Activated naive CD4-positive, alpha-beta T cell treated with anti-CD3 and anti-CD28 coated beads for 36 hours (primary cell): Measurements from ENCODE around the gene KLK5. TPM values are rescaled to one million over a fixed set of nuclear protein-coding genes. Genes with fewer than 3 reads are reported as not detected.
"Not testable (repeated sequence)": the region's sequence is repeated elsewhere in the genome, so short reads cannot be mapped to it uniquely, and the experiment has no call there.

Experiments
- CTCF ChIA-PET: fragments of 350-600 bp; sonication (Branson Sonifier 250); formaldehyde crosslinking; loops from one replicate; lab custom pipeline; 2021; ENCODE audit warnings: antibody characterized with exemption; lab: Charles Lee
- DNase-seq: peaks from one replicate; pipeline ENCODE4 v3.0.0-alpha.2; 2020
- H3K27ac Mint-ChIP-seq: one replicate; pipeline ENCODE4 v1.8.0; 2021; ENCODE audit warnings: mild to moderate bottlenecking, mixed read lengths
- H3K27me3 Mint-ChIP-seq: one replicate; pipeline ENCODE4 v1.8.0; 2021; ENCODE audit warnings: low read depth, mixed read lengths
- H3K36me3 Mint-ChIP-seq: one replicate; pipeline ENCODE4 v1.8.0; 2021; ENCODE audit warnings: low read depth, mixed read lengths
- H3K4me1 Mint-ChIP-seq: one replicate; pipeline ENCODE4 v1.8.0; 2021; ENCODE audit warnings: low read depth, mixed read lengths
- H3K4me3 Mint-ChIP-seq: one replicate; pipeline ENCODE4 v1.8.0; 2021; ENCODE audit warnings: mild to moderate bottlenecking, moderate library complexity, mixed read lengths
- H3K9me3 Mint-ChIP-seq: one replicate; pipeline ENCODE4 v1.8.0; 2021; ENCODE audit warnings: mixed read lengths
- intact Hi-C: fragments of 100-400 bp; cut with micrococcal nuclease; formaldehyde crosslinking; loops from one replicate; pipeline ENCODE4 v1.15.1; 2023
- total RNA-seq, 2 experiments: library from RNA; stranded (reverse); gene quantifications; one replicate each; pipeline ENCODE4 v1.2.3, GENCODE V29; 2021

The KLK5 gene
- not detected for total RNA-seq

DNA sequence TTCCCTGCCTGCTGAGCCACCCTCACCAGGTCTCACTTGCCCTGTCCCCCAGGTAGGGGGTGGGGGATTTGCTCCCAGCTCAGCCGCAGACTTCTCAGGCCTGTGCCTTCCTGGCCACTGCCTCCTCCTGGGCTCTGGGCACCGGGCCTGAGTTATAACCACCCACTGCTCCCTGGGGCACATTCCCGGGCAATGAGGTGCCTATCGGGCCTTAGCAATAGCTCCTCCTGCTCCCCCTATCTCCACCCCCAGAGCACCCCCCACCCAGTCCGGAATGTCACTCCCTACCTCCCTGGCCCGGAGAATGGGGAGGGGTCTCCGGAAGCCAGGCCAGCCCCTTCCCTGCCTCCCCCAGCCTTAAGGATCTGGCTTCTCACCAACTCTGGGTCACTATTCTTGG is at the start of gene KLK5:
KLK5 (minus strand) TSS at position 129 of the 400 bp plus-strand sequence. CDS start 381 bp downstream, outside the sequence.
- no peak within 1 kb of the TSS for H3K4me3 Mint-ChIP-seq
- no peak within 1 kb of the TSS for H3K27ac Mint-ChIP-seq
- H3K9me3 Mint-ChIP-seq, result no peaks in the 10 kb centered on the region
- intact Hi-C loops, result no loop called here
- no peaks in the 10 kb centered on the region for H3K4me1 Mint-ChIP-seq
- DNase-seq, result no peak
- CTCF ChIA-PET, result no interaction called here
- H3K27me3 Mint-ChIP-seq, result peaks cover 27% of the 10 kb centered on the region
- H3K36me3 Mint-ChIP-seq, result no peaks in the 10 kb centered on the region

DNA sequence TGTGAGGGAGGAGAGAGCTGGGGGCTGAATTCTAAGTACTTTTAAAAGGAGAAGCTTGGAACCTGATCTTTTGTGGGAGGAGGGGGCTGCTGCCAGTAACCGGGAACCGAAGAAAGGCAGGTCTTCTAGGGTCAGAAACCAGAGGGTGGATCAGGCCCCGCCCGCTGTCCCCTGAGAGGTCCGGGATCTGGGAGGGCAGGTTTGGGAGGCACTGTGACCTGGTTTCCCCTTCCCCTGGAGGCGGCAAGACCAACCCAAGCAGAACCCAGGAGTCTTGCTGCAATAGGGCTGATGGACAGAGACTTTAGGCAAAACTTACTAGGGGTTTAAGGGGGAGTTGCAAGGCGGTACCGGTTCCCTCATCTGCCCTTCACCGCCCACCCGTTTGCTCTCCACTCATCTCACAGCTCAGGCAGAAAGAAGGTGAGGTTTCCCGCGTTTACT is 49.3 kb upstream of the KLK5 start:
- CTCF ChIA-PET, result no interaction called here
- H3K36me3 Mint-ChIP-seq, result no peaks in the 10 kb centered on the region

GRCh38 chr19:51001515-51001914 is 48.7 kb upstream of the KLK5 start, which contains the start of gene KLK8:
Gene KLK8 (minus strand): TSS chr19:51001604. CDS start chr19:51001167, 437 bp downstream.
- CTCF ChIA-PET, result no interaction called here
- intact Hi-C loops, result no loop called here

More for the DNA sequence above, 49.3 kb upstream of the KLK5 start:
- H3K9me3 Mint-ChIP-seq, result no peaks in the 10 kb centered on the region
- no peak overlapping the region for H3K27ac Mint-ChIP-seq
- H3K4me3 Mint-ChIP-seq, result no peak overlapping the region
- no peak for DNase-seq
- H3K27me3 Mint-ChIP-seq, result peaks cover 41% of the 10 kb centered on the region
- intact Hi-C loops, result no loop called here
- no peaks in the 10 kb centered on the region for H3K4me1 Mint-ChIP-seq

GRCh38 chr19:51000981-51001380 is 48.1 kb upstream of the KLK5 start:
- H3K27me3 Mint-ChIP-seq, result peaks cover 37% of the 10 kb centered on the region
- no peak overlapping the region for H3K4me3 Mint-ChIP-seq
- no peaks in the 10 kb centered on the region for H3K36me3 Mint-ChIP-seq
- CTCF ChIA-PET, result no interaction called here
- intact Hi-C loops, result no loop called here
- no peaks in the 10 kb centered on the region for H3K9me3 Mint-ChIP-seq
- DNase-seq, result no peak
- H3K4me1 Mint-ChIP-seq, result no peaks in the 10 kb centered on the region
- no peak overlapping the region for H3K27ac Mint-ChIP-seq

More at GRCh38 chr19:51001515-51001914, 48.7 kb upstream of the KLK5 start, which contains the start of gene KLK8:
- H3K9me3 Mint-ChIP-seq, result no peaks in the 10 kb centered on the region
- DNase-seq, result no peak
- H3K27me3 Mint-ChIP-seq, result peaks cover 41% of the 10 kb centered on the region
- H3K4me3 Mint-ChIP-seq, result no peak within 1 kb of the TSS
- H3K27ac Mint-ChIP-seq, result no peak within 1 kb of the TSS
- H3K4me1 Mint-ChIP-seq, result no peaks in the 10 kb centered on the region
- H3K36me3 Mint-ChIP-seq, result no peaks in the 10 kb centered on the region

GRCh38 chr19:51000426-51000825 is 47.6 kb upstream of the KLK5 start:
- CTCF ChIA-PET, result no interaction called here
- H3K27me3 Mint-ChIP-seq, result peaks cover 37% of the 10 kb centered on the region
- H3K4me3 Mint-ChIP-seq, result no peak overlapping the region
- no peaks in the 10 kb centered on the region for H3K9me3 Mint-ChIP-seq
- no peak for DNase-seq
- no peaks in the 10 kb centered on the region for H3K36me3 Mint-ChIP-seq
- intact Hi-C loops, result no loop called here
- H3K27ac Mint-ChIP-seq, result no peak overlapping the region
- no peaks in the 10 kb centered on the region for H3K4me1 Mint-ChIP-seq

GRCh38 chr19:50998686-50999085 is 45.8 kb upstream of the KLK5 start:
- Mint-ChIP-seq H3K4me1 (no peaks in the 10 kb centered on the region), H3K9me3 (no peaks in the 10 kb centered on the region), H3K4me3 (no peak overlapping the region), H3K27ac (no peak overlapping the region), H3K27me3 (peaks cover 35% of the 10 kb centered on the region), H3K36me3 (no peaks in the 10 kb centered on the region)
- DNase-seq, result no peak
- intact Hi-C loops, result no loop called here
- CTCF ChIA-PET, result interaction anchor here (0.6 kb wide), 1 partner anchor 68 kb away, joined by 3 read pairs; no protein-coding TSS in a partner anchor

GRCh38 chr19:50998061-50998460 is 45.2 kb upstream of the KLK5 start:
- peaks cover 35% of the 10 kb centered on the region for H3K27me3 Mint-ChIP-seq
- CTCF ChIA-PET, result no interaction called here
- H3K4me1 Mint-ChIP-seq, result no peaks in the 10 kb centered on the region
- no peak for DNase-seq
- H3K27ac Mint-ChIP-seq, result no peak overlapping the region
- intact Hi-C loops, result no loop called here
- H3K4me3 Mint-ChIP-seq, result no peak overlapping the region
- H3K36me3 Mint-ChIP-seq, result no peaks in the 10 kb centered on the region
- no peaks in the 10 kb centered on the region for H3K9me3 Mint-ChIP-seq

GRCh38 chr19:50994129-50994528 is 41.3 kb upstream of the KLK5 start:
- H3K4me3 Mint-ChIP-seq, result no peak overlapping the region
- CTCF ChIA-PET, result no interaction called here
- intact Hi-C loops, result no loop called here

GRCh38 chr19:50992666-50993035 is 39.8 kb upstream of the KLK5 start:
- no peak for DNase-seq
- Mint-ChIP-seq H3K27me3 (peaks cover 21% of the 10 kb centered on the region), H3K36me3 (no peaks in the 10 kb centered on the region), H3K27ac (no peak overlapping the region), H3K9me3 (no peaks in the 10 kb centered on the region), H3K4me1 (no peaks in the 10 kb centered on the region), H3K4me3 (no peak overlapping the region)
- CTCF ChIA-PET, result no interaction called here
- intact Hi-C loops, result no loop called here

More at GRCh38 chr19:50994129-50994528, 41.3 kb upstream of the KLK5 start:
- H3K27ac Mint-ChIP-seq, result no peak overlapping the region
- H3K27me3 Mint-ChIP-seq, result peaks cover 26% of the 10 kb centered on the region
- H3K9me3 Mint-ChIP-seq, result no peaks in the 10 kb centered on the region
- no peaks in the 10 kb centered on the region for H3K36me3 Mint-ChIP-seq
- no peaks in the 10 kb centered on the region for H3K4me1 Mint-ChIP-seq
- DNase-seq, result no peak

- H3K9me3 Mint-ChIP-seq, CTCF ChIA-PET, H3K36me3 Mint-ChIP-seq, DNase-seq, H3K27ac Mint-ChIP-seq, intact Hi-C loops, H3K4me1 Mint-ChIP-seq, H3K4me3 Mint-ChIP-seq: not testable (repeated sequence)
- peaks cover 40% of the 10 kb centered on the region for H3K27me3 Mint-ChIP-seq
Observed at GRCh38 chr19:50984416-50984815, 31.6 kb upstream of the KLK5 start.

- Mint-ChIP-seq H3K4me1 (no peaks in the 10 kb centered on the region), H3K4me3 (no peak within 1 kb of the TSS), H3K9me3 (no peaks in the 10 kb centered on the region), H3K27me3 (peaks cover 40% of the 10 kb centered on the region), H3K36me3 (no peaks in the 10 kb centered on the region), H3K27ac (no peak within 1 kb of the TSS)
- no peak for DNase-seq
- intact Hi-C loops, result no loop called here
- CTCF ChIA-PET, result interaction anchor here (0.5 kb wide), 1 partner anchor 265 kb away, joined by 3 read pairs; no protein-coding TSS in a partner anchor
Observed at GRCh38 chr19:50983625-50984292, 30.9 kb upstream of the KLK5 start, which contains the start of gene KLK7. Gene KLK7 (minus strand): TSS chr19:50983917. CDS start chr19:50982399, 1,518 bp downstream.

- no peak for DNase-seq
- Mint-ChIP-seq H3K4me3 (no peak overlapping the region), H3K36me3 (no peaks in the 10 kb centered on the region), H3K27ac (no peak overlapping the region), H3K9me3 (no peaks in the 10 kb centered on the region), H3K4me1 (no peaks in the 10 kb centered on the region), H3K27me3 (peaks cover 37% of the 10 kb centered on the region)
- CTCF ChIA-PET, result no interaction called here
- intact Hi-C loops, result no loop called here
Observed at GRCh38 chr19:50982186-50982585, 29.3 kb upstream of the KLK5 start.

DNA sequence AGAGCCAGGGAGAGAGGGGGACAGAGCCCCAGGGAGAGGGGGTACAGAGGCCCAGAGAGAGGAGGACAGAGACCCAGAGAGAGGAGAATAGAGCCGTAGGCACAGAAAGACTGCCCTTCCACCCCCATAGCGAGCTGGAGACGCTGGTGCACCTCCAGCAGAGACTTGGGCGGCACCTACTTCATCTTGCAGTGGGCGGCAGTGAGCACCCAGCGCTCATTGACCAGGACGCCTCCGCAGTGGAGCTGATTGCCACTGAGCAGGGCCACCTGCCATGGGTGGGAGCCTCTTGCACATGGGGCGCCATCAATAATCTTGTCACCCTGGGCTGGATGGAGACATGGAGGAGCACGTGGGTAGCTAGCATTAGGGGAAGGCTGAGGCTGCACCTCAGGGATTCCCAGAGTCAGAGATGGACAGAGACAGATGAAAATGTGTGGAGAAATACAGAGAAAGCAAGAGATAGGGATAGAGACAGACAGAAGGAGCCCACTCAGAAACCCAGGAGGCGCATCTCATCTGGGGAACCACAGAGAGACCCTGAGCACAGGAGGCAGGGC is 28.8 kb upstream of the KLK5 start:
- no peaks in the 10 kb centered on the region for H3K36me3 Mint-ChIP-seq
- H3K4me3 Mint-ChIP-seq, result no peak overlapping the region
- H3K27me3 Mint-ChIP-seq, result peaks cover 40% of the 10 kb centered on the region
- CTCF ChIA-PET, result no interaction called here
- no peaks in the 10 kb centered on the region for H3K9me3 Mint-ChIP-seq
- intact Hi-C loops, result no loop called here
- H3K4me1 Mint-ChIP-seq, result no peaks in the 10 kb centered on the region
- no peak overlapping the region for H3K27ac Mint-ChIP-seq
- no peak for DNase-seq
